ENCODE data around the gene PUSL1.

PUSL1 gene

GRCh38 chr1:1342061-1342562 lies 33.7 kb downstream of the PUSL1 start:
- DNase-seq: no peak

GRCh38 chr1:1342584-1343115 lies 34.3 kb downstream of the PUSL1 start:
- DNase-seq: no peak

GRCh38 chr1:1343811-1344421 lies 35.5 kb downstream of the PUSL1 start:
- DNase-seq: no peak

GRCh38 chr1:1344655-1345361 lies 36.4 kb downstream of the PUSL1 start:
- DNase-seq: no peak

GRCh38 chr1:1345384-1345783 lies 37.0 kb downstream of the PUSL1 start:
- no peak for DNase-seq

- DNase-seq: no peak
Observed at GRCh38 chr1:1345860-1346500, 37.6 kb downstream of the PUSL1 start.

- DNase-seq: no peak
Observed at GRCh38 chr1:1346501-1346890, 38.1 kb downstream of the PUSL1 start.

- DNase-seq: no peak
Observed at GRCh38 chr1:1347026-1347595, 38.7 kb downstream of the PUSL1 start.

GRCh38 chr1:1347663-1348419 lies 39.4 kb downstream of the PUSL1 start:
- DNase-seq: no peak

- no peak for DNase-seq
Observed at GRCh38 chr1:1348420-1349255, 40.2 kb downstream of the PUSL1 start.

- peak; percentile 62 for DNase-seq
Observed at GRCh38 chr1:1349256-1350012, 41.0 kb downstream of the PUSL1 start, which contains the start of gene DVL1. TSS of gene DVL1 (minus strand) at chr1:1349418. CDS start at chr1:1349065, 353 bp downstream.

- no peak for DNase-seq
Observed at GRCh38 chr1:1351511-1352427, 43.4 kb downstream of the PUSL1 start.

GRCh38 chr1:1352786-1353388 lies 44.5 kb downstream of the PUSL1 start:
- DNase-seq: no peak

GRCh38 chr1:1353389-1354151 lies 45.2 kb downstream of the PUSL1 start:
- no peak for DNase-seq

- no peak for DNase-seq
Observed at GRCh38 chr1:1354271-1355247, 46.2 kb downstream of the PUSL1 start.

- DNase-seq: no peak
Observed at GRCh38 chr1:1355416-1355815, 47.0 kb downstream of the PUSL1 start.

- DNase-seq: no peak
Observed at GRCh38 chr1:1356166-1356795, 47.9 kb downstream of the PUSL1 start.
